Urothelium cell line (cell line): ENCODE results near the gene ZCCHC12.

Source experiments
- DNase-seq: peaks from one replicate; pipeline ENCODE4 v3.0.0; 2011; ENCODE audit warnings: low spot score, mixed read lengths
- FAIRE-seq: peaks from 2 replicates; lab custom pipeline; 2011; peaks lifted over from hg19 to GRCh38; lab: Jason Lieb, UNC

The ZCCHC12 gene

GRCh38 chrX:118865231-118865630, 41.6 kb downstream of the ZCCHC12 start:
- no peak for DNase-seq
- no peak for FAIRE-seq

GRCh38 chrX:118867251-118867650, 43.6 kb downstream of the ZCCHC12 start:
- FAIRE-seq (no peak), DNase-seq (no peak)

DNA sequence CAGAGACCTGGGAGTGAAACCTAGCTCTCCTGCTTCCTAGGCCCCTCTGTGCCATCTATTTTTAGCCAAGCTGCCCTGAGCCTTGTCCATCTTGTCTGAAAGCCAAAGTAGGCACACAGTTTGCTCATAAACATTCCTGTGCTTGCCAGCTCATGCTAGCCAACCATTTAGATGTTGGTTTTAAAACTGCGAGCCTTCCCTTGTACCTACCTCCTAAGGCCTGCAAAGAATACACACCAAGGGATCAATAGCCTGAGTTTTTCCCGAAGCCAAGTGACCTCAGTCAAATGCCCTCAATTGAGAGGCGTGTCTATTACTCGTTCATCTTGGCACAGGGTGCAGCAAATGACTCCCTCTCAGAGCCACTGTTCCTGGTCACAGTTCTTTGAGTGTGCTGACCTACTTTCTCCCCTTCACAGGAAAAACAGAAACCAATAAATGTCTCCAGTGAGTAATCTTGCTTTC, 48.5 kb downstream of the ZCCHC12 start:
- DNase-seq = peak; percentile 1
- FAIRE-seq = no peak
